ENCODE data around the gene ATP1A2.
A peak's percentile ranks its signal among the peaks of the same experiment; 100 is the strongest.

ATP1A2 gene

DNA sequence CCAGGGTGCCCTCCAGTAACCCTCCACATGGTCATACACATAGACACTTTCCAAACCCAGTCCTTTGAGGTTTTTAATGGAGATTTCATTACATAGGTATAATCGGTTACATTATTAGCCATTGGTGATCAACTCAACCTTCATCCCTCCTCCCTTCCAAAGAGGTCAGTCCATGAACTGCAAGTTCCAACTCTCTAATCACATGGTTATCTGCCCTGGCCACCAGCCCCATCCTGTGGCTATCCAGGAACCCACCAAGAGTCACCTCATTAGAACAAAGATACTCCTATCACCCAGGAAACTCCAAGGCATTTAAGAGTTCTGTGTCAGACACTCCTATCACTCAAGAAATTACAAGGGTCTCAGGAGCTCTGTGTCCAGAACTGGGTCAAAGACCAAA is 48.1 kb downstream of the ATP1A2 start:
- H2BK5ac ChIP-seq (ENCODE audit: low read depth, low read length, poor library complexity), result no peak overlapping the region
- no peak overlapping the region for H2AFZ ChIP-seq (ENCODE audit: insufficient read depth, low read length, poor library complexity)
- no peaks in the 10 kb centered on the region for H3K9me3 ChIP-seq (ENCODE audit: insufficient read depth, low read depth, low read length)
- H2BK12ac ChIP-seq (ENCODE audit: low read length), result no peak overlapping the region
- no peak overlapping the region for H3K27ac ChIP-seq (ENCODE audit: low read depth, low read length)
- H3K4ac ChIP-seq (ENCODE audit: low read depth, low read length), result no peak overlapping the region
- H3K4me2 ChIP-seq (ENCODE audit: low read length), result no peak overlapping the region
- no peak overlapping the region for H3K9ac ChIP-seq (ENCODE audit: low read length)
- no peaks in the 10 kb centered on the region for H3K36me3 ChIP-seq (ENCODE audit: control insufficient read depth in 1 of 2, insufficient read depth in 2 of 2, low read length in 2 of 2)
- no peaks in the 10 kb centered on the region for H3K4me1 ChIP-seq (ENCODE audit: control insufficient read depth in 1 of 2, insufficient read depth in 2 of 2, low read length in 2 of 2)
- H4K8ac ChIP-seq (ENCODE audit: low read depth, low read length), result no peak overlapping the region
- no peak overlapping the region for H4K91ac ChIP-seq (ENCODE audit: low read depth, low read length)
- no peak overlapping the region for H4K12ac ChIP-seq (ENCODE audit: low read depth, low read length)
- no peaks in the 10 kb centered on the region for H3K79me2 ChIP-seq (ENCODE audit: control insufficient read depth, insufficient read depth, low read length, poor library complexity)
- no peak overlapping the region for H3K4me3 ChIP-seq (ENCODE audit: low read depth, low read length)
- no peak for DNase-seq
- H3K23ac ChIP-seq (ENCODE audit: low read length), result no peak overlapping the region
- H2BK120ac ChIP-seq (ENCODE audit: insufficient read depth, low read length, poor library complexity), result no peak overlapping the region
- H3K27me3 ChIP-seq (ENCODE audit: insufficient read depth, low read length), result no peaks in the 10 kb centered on the region
- no peaks in the 10 kb centered on the region for H3K79me1 ChIP-seq (ENCODE audit: low read length)
- no peak overlapping the region for H3K14ac ChIP-seq (ENCODE audit: low read length)
- no peak overlapping the region for H3K18ac ChIP-seq (ENCODE audit: low read length)
- no peak overlapping the region for H2AK5ac ChIP-seq (ENCODE audit: low read length)
- WGBS (ENCODE audit: extremely low coverage, insufficient coverage, insufficient read length), result no CpG with 5 or more reads among the region's 1 CpG

DNA sequence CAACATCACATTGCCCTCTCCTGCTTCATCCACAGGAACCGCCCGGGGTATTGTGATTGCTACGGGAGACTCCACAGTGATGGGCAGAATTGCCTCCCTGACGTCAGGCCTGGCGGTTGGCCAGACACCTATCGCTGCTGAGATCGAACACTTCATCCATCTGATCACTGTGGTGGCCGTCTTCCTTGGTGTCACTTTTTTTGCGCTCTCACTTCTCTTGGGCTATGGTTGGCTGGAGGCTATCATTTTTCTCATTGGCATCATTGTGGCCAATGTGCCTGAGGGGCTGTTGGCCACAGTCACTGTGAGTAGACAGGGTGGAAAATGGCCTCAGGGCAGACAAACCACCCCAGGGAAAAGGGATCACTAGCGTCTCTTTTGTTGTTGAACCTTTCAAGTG is 48.6 kb downstream of the ATP1A2 start:
- H4K12ac ChIP-seq (ENCODE audit: low read depth, low read length), result no peak overlapping the region

DNA sequence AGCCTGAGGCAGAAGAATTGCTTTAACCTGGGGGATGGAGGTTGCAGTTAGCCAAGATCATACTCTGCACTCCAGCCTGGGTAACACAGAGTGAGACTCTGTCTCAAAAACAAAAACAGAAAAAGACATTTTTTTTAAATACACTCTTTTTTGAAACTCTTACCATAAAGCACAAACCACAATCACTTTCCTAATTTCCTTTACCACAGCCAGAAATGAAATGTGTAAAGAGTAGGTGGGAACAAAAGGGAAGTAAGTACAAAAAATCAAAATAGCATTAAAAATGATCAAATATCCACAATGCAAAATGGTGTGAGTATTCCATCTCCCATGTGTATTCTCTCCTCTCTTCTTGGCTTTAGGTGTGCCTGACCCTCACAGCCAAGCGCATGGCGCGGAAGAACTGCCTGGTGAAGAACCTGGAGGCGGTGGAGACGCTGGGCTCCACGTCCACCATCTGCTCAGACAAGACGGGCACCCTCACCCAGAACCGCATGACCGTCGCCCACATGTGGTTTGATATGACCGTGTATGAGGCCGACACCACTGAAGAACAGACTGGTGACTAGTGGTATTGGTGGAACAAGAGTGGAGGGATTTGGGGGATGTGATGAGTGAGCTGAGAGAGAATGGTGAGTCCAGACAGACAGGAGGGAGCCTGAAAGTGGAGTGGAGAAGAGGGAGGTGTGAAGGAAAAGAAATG is 50.8 kb downstream of the ATP1A2 start:
- no CpG with 5 or more reads among the region's 12 CpGs for WGBS (ENCODE audit: extremely low coverage, insufficient coverage, insufficient read length)
- Histone ChIP-seq H3K4ac (ENCODE audit: low read depth, low read length) (no peak overlapping the region), H4K12ac (ENCODE audit: low read depth, low read length) (no peak overlapping the region)

More for the DNA sequence above, 48.6 kb downstream of the ATP1A2 start:
- Histone ChIP-seq H3K9me3 (ENCODE audit: insufficient read depth, low read depth, low read length) (no peaks in the 10 kb centered on the region), H2BK12ac (ENCODE audit: low read length) (no peak overlapping the region), H3K4me1 (ENCODE audit: control insufficient read depth in 1 of 2, insufficient read depth in 2 of 2, low read length in 2 of 2) (no peaks in the 10 kb centered on the region), H3K79me1 (ENCODE audit: low read length) (no peaks in the 10 kb centered on the region), H3K14ac (ENCODE audit: low read length) (no peak overlapping the region), H4K8ac (ENCODE audit: low read depth, low read length) (no peak overlapping the region), H3K27me3 (ENCODE audit: insufficient read depth, low read length) (no peaks in the 10 kb centered on the region), H3K23ac (ENCODE audit: low read length) (no peak overlapping the region), H2AFZ (ENCODE audit: insufficient read depth, low read length, poor library complexity) (no peak overlapping the region), H2BK120ac (ENCODE audit: insufficient read depth, low read length, poor library complexity) (no peak overlapping the region), H3K36me3 (ENCODE audit: control insufficient read depth in 1 of 2, insufficient read depth in 2 of 2, low read length in 2 of 2) (no peaks in the 10 kb centered on the region), H3K4me2 (ENCODE audit: low read length) (no peak overlapping the region), H3K27ac (ENCODE audit: low read depth, low read length) (no peak overlapping the region), H4K91ac (ENCODE audit: low read depth, low read length) (no peak overlapping the region), H3K4me3 (ENCODE audit: low read depth, low read length) (no peak overlapping the region), H3K79me2 (ENCODE audit: control insufficient read depth, insufficient read depth, low read length, poor library complexity) (no peaks in the 10 kb centered on the region), H2BK5ac (ENCODE audit: low read depth, low read length, poor library complexity) (no peak overlapping the region), H3K18ac (ENCODE audit: low read length) (no peak overlapping the region), H3K9ac (ENCODE audit: low read length) (no peak overlapping the region), H2AK5ac (ENCODE audit: low read length) (no peak overlapping the region), H3K4ac (ENCODE audit: low read depth, low read length) (no peak overlapping the region)
- DNase-seq, result peak; percentile 74 to 90
- WGBS (ENCODE audit: extremely low coverage, insufficient coverage, insufficient read length), result no CpG with 5 or more reads among the region's 10 CpGs

DNA sequence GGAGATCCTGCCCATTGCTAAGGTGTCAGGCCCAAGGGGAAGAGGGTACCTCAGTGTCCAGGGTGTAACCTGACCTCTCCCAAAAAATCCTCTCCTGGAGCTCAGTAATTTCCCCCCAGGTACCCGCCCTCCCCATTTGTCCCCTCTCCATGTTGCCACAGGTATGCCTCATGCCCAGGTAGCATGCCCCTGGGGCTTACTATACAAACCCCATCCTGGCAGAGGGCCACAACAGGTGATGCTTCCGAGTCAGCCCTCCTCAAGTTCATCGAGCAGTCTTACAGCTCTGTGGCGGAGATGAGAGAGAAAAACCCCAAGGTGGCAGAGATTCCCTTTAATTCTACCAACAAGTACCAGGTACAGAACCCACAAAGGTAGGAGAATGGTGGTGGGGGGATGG is 51.5 kb downstream of the ATP1A2 start:
- Histone ChIP-seq H3K79me2 (ENCODE audit: control insufficient read depth, insufficient read depth, low read length, poor library complexity) (no peaks in the 10 kb centered on the region), H3K4me2 (ENCODE audit: low read length) (no peak overlapping the region), H4K8ac (ENCODE audit: low read depth, low read length) (no peak overlapping the region), H3K79me1 (ENCODE audit: low read length) (peaks cover 2% of the 10 kb centered on the region), H2BK5ac (ENCODE audit: low read depth, low read length, poor library complexity) (no peak overlapping the region), H3K14ac (ENCODE audit: low read length) (no peak overlapping the region), H2AK5ac (ENCODE audit: low read length) (no peak overlapping the region), H4K91ac (ENCODE audit: low read depth, low read length) (no peak overlapping the region), H3K9ac (ENCODE audit: low read length) (no peak overlapping the region), H3K4ac (ENCODE audit: low read depth, low read length) (no peak overlapping the region), H3K18ac (ENCODE audit: low read length) (no peak overlapping the region), H3K27me3 (ENCODE audit: insufficient read depth, low read length) (no peaks in the 10 kb centered on the region), H3K4me1 (ENCODE audit: control insufficient read depth in 1 of 2, insufficient read depth in 2 of 2, low read length in 2 of 2) (peaks cover 13% of the 10 kb centered on the region in 2 experiments), H2BK120ac (ENCODE audit: insufficient read depth, low read length, poor library complexity) (no peak overlapping the region), H2BK12ac (ENCODE audit: low read length) (no peak overlapping the region), H4K12ac (ENCODE audit: low read depth, low read length) (no peak overlapping the region), H3K27ac (ENCODE audit: low read depth, low read length) (no peak overlapping the region), H3K4me3 (ENCODE audit: low read depth, low read length) (no peak overlapping the region), H3K23ac (ENCODE audit: low read length) (no peak overlapping the region), H3K9me3 (ENCODE audit: insufficient read depth, low read depth, low read length) (no peaks in the 10 kb centered on the region), H3K36me3 (ENCODE audit: control insufficient read depth in 1 of 2, insufficient read depth in 2 of 2, low read length in 2 of 2) (no peaks in the 10 kb centered on the region), H2AFZ (ENCODE audit: insufficient read depth, low read length, poor library complexity) (no peak overlapping the region)
- no CpG with 5 or more reads among the region's 4 CpGs for WGBS (ENCODE audit: extremely low coverage, insufficient coverage, insufficient read length)
- no peak for DNase-seq

More for the DNA sequence above, 50.8 kb downstream of the ATP1A2 start:
- no peaks in the 10 kb centered on the region for H3K79me2 ChIP-seq (ENCODE audit: control insufficient read depth, insufficient read depth, low read length, poor library complexity)
- H2AFZ ChIP-seq (ENCODE audit: insufficient read depth, low read length, poor library complexity), result no peak overlapping the region
- H3K27ac ChIP-seq (ENCODE audit: low read depth, low read length), result no peak overlapping the region
- H2AK5ac ChIP-seq (ENCODE audit: low read length), result no peak overlapping the region
- H2BK12ac ChIP-seq (ENCODE audit: low read length), result no peak overlapping the region
- no peak overlapping the region for H3K9ac ChIP-seq (ENCODE audit: low read length)
- H3K79me1 ChIP-seq (ENCODE audit: low read length), result no peaks in the 10 kb centered on the region
- H3K23ac ChIP-seq (ENCODE audit: low read length), result no peak overlapping the region
- H3K36me3 ChIP-seq (ENCODE audit: control insufficient read depth in 1 of 2, insufficient read depth in 2 of 2, low read length in 2 of 2), result no peaks in the 10 kb centered on the region
- H3K18ac ChIP-seq (ENCODE audit: low read length), result no peak overlapping the region
- H3K9me3 ChIP-seq (ENCODE audit: insufficient read depth, low read depth, low read length), result no peaks in the 10 kb centered on the region
- no peak overlapping the region for H2BK5ac ChIP-seq (ENCODE audit: low read depth, low read length, poor library complexity)
- no peaks in the 10 kb centered on the region for H3K27me3 ChIP-seq (ENCODE audit: insufficient read depth, low read length)
- no peak overlapping the region for H3K14ac ChIP-seq (ENCODE audit: low read length)
- H3K4me1 ChIP-seq (ENCODE audit: control insufficient read depth in 1 of 2, insufficient read depth in 2 of 2, low read length in 2 of 2), result peaks cover 7 to 8% of the 10 kb centered on the region in 2 experiments
- H4K8ac ChIP-seq (ENCODE audit: low read depth, low read length), result no peak overlapping the region
- peak in 1 of 2 donors; percentile 63 for DNase-seq
- H4K91ac ChIP-seq (ENCODE audit: low read depth, low read length), result no peak overlapping the region
- H3K4me3 ChIP-seq (ENCODE audit: low read depth, low read length), result no peak overlapping the region
- H2BK120ac ChIP-seq (ENCODE audit: insufficient read depth, low read length, poor library complexity), result no peak overlapping the region
- H3K4me2 ChIP-seq (ENCODE audit: low read length), result no peak overlapping the region

All from trophoblast cell (in vitro differentiated cells and primary cell).